Measurements from ENCODE around the gene NPB.

NPB gene

DNA sequence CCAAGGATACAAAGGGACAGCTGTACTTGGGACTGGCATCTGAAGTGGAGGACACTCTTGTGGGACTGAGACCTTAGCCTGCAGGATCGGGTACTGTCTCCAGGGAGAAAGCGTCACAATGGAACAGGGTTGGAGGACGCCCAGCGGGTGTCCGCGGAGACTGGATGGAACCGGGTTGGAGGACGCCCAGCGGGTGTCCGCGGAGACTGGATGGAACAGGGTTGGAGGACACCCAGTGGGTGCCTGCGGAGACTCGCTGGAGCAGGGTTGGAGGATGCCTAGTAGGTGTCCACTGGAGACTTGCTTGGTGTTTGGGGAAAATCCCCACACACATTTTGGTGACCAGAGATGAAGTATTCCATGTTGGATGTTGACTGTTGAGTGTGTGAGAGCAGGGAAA is 45.2 kb downstream of the NPB start, which contains the start of gene MYADML2:
Gene MYADML2, minus strand, starts transcription at position 45 of the 400 bp plus-strand sequence. CDS start 5,492 bp downstream, outside the sequence.
- DNase-seq = no peak

DNA sequence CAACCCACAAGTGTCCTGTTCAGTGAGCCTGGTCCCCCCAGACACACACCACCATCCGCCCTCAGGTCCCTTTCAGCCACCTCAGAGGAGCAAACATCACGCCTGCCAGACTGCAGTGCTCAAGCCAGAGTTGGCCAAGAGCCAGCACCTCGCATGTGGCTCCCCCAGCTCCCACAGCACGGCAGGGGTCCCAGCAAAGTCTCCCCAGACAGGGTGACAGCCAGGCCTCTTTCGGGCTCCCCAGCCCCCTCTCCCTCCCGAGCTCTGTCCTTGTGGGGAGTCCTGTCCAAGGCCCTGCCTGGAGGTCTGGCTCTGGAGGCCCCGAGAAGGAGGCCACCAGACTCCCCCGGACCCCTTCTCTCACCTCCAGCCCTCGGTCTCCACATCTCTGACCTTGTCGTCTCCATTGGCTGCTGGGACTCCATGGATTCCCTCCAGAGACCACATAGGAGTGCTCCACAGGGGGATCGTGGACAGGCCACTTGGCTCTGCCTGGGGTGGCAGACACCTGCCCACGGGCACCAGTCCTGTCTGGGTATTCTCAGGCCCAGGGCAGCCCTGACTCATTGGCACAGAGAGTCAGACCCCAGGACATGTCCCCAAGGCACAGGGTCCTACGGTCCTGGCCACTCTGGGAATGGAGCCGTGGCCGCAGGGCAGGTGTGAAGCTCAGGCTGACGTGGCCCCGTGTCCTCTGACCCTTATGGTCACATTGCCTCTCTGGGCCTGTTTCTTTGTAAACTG is 46.8 kb downstream of the NPB start:
- no peak for DNase-seq

DNA sequence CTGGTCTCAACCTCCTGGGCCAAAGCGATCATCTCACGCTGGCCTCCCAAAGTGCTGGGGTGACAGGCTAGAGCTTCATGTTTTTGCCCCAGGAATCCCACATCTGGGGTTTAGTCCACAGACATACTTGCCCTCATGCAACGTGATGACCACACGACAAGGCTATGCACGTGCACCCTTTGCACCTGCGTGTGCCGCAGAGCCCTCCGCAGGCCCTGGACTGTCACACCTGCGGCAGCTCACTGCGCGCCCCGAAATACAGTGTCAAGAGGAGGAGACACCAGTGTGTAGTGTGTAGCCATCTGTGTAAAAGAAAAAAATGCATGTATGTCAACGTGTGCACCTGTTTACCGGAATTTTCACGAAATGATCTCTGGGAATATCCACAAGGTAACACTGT is 48.5 kb downstream of the NPB start:
- DNase-seq = no peak

DNA sequence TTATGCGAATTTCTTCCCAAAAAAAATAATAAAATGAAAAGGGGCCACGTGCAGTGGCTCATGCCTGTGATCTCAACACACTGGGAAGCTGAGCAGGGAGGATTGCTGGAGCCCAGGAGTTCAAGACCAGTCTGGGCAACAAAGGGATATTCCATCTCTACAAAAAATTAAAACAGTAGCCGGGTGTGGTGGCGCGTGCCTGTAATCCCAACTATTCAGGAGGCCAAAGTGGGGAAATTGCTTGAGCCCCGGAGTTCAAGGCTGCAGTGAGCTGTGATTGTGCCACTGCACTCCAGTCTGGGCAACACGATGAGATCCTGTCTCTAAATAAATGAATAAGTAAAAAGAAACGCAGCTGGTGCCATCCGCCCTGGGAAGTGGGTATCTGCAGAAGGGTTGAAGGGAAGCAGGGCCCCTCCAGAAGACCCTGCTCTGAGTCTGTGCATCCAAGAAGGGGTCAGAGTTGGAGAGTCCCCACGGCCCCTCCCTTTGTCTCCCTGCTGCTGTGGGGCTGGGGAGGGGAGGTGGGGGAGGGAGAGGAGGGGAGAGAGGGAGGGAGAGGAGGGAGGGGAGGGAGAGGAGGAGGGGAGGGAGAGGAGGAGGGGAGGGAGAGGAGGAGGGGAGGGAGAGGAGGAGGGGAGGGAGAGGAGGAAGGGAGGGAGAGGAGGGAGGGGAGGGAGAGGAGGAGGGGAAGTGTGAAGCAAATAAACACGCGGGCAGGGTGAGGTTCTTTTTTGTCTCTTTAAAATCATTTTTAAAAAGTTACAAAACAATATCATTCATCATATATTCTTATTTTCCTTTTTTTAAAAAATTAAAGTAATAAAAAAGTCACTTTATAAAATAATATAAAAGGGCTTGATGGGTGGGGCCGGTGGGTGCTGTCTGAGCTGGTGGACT is 50.0 kb downstream of the NPB start:
- no peak for DNase-seq

Data from kidney glomerular epithelial cell (primary cell).